Neural progenitor cell (in vitro differentiated cells): ENCODE measurements around the gene ZNF595. TPM values are rescaled to one million over a fixed set of nuclear protein-coding genes. Genes with fewer than 3 reads are reported as not detected.

Experiments
- DNase-seq: peaks from one replicate; pipeline ENCODE4 v3.0.0-alpha.2; 2016; ENCODE audit warnings: low spot score
- H2AFZ ChIP-seq: fragments of 200-600 bp; sonication (generic); replicated peaks from 2 replicates; pipeline ENCODE4 v1.6.1; 2016; ENCODE audit warnings: antibody characterized with exemption
- H3F3A ChIP-seq: fragments of 200-600 bp; sonication (generic); 2 replicates; pipeline ENCODE4 v1.6.1; 2016; ENCODE audit warnings: antibody characterized with exemption, low read depth
- H3K27ac ChIP-seq: fragments of 200-600 bp; sonication (generic); 2 replicates; pipeline ENCODE4 v1.5.1; 2016; ENCODE audit warnings: mild to moderate bottlenecking
- H3K27me3 ChIP-seq: fragments of 200-600 bp; sonication (generic); 2 replicates; pipeline ENCODE4 v1.6.1; 2016; ENCODE audit warnings: mild to moderate bottlenecking, moderate library complexity
- H3K36me3 ChIP-seq: fragments of 200-600 bp; sonication (generic); 2 replicates; pipeline ENCODE4 v1.5.1; 2016
- H3K4me1 ChIP-seq: fragments of 200-600 bp; sonication (generic); 2 replicates; pipeline ENCODE4 v1.6.1; 2016; ENCODE audit warnings: mixed run types
- H3K4me2 ChIP-seq: fragments of 200-600 bp; sonication (generic); 2 replicates; pipeline ENCODE4 v1.6.1; 2016
- H3K4me3 ChIP-seq: fragments of 200-600 bp; sonication (generic); 2 replicates; pipeline ENCODE4 v1.5.1; 2016
- H3K79me2 ChIP-seq: fragments of 200-600 bp; sonication (generic); 2 replicates; pipeline ENCODE4 v1.6.1; 2016; ENCODE audit warnings: low read depth
- H3K9ac ChIP-seq: fragments of 200-600 bp; sonication (generic); 2 replicates; pipeline ENCODE4 v1.6.1; 2016
- H3K9me3 ChIP-seq: fragments of 200-600 bp; sonication (generic); 2 replicates; pipeline ENCODE4 v1.5.1; 2016; ENCODE audit warnings: low read depth
- H4K20me1 ChIP-seq: fragments of 200-600 bp; sonication (generic); 2 replicates; pipeline ENCODE4 v1.6.1; 2016; ENCODE audit warnings: low read depth
- H3K27ac Mint-ChIP-seq: 3 replicates; pipeline ENCODE4 v1.8.0; 2021; ENCODE audit warnings: mixed read lengths
- H3K27me3 Mint-ChIP-seq: 2 replicates; pipeline ENCODE4 v1.8.0; 2022; ENCODE audit warnings: low read depth, mild to moderate bottlenecking, inconsistent platforms, moderate library complexity, mixed read lengths; ENCODE audit not compliant: insufficient read depth
- H3K36me3 Mint-ChIP-seq: 3 replicates; pipeline ENCODE4 v1.8.0; 2021; ENCODE audit warnings: mixed read lengths
- H3K4me1 Mint-ChIP-seq: 3 replicates; pipeline ENCODE4 v1.8.0; 2021; ENCODE audit warnings: mixed read lengths
- H3K4me3 Mint-ChIP-seq: 3 replicates; pipeline ENCODE4 v1.8.0; 2021; ENCODE audit warnings: mild to moderate bottlenecking, moderate library complexity, mixed read lengths
- H3K9me3 Mint-ChIP-seq: 3 replicates; pipeline ENCODE4 v1.8.0; 2020; ENCODE audit warnings: mixed read lengths
- EZH2 ChIP-seq: fragments of 200-600 bp; sonication (generic); IDR thresholded peaks from 2 replicates; pipeline ENCODE4 v1.6.1; 2017; ENCODE audit warnings: antibody characterized with exemption, mild to moderate bottlenecking, moderate library complexity
- EZH2phosphoT487 ChIP-seq: fragments of 200-600 bp; sonication (generic); IDR thresholded peaks from 2 replicates; pipeline ENCODE4 v1.6.1; 2017; ENCODE audit warnings: antibody characterized with exemption
- total RNA-seq: library from RNA; depleted of rRNA; stranded (reverse); fragments of >200 nt; gene quantifications from 2 replicates; pipeline ENCODE4 v1.2.3, GENCODE V29; 2015; ENCODE audit warnings: low replicate concordance
- TF ChIP-seq, protein P1 (sequence below): fragments of 200-600 bp; sonication (generic); IDR thresholded peaks from 2 replicates; pipeline ENCODE4 v1.5.1; 2017; ENCODE audit warnings: antibody characterized with exemption, mild to moderate bottlenecking

ZNF595 gene
- total RNA-seq, 1 donor from 2014 or later, result 36.0 TPM

GRCh38 chr4:124275-125081 is 71.4 kb downstream of the ZNF595 start, which contains the start of gene ZNF718:
TSS of gene ZNF718 (plus strand) at chr4:124501. CDS start at chr4:124671, 170 bp downstream.
- Histone ChIP-seq H3K9me3 (peaks cover 10% of the 10 kb centered on the region), H3K4me2 (peak within 1 kb of the TSS; percentile 93), H3K79me2 (peaks cover 26% of the 10 kb centered on the region), H3K4me1 (no peaks in the 10 kb centered on the region), H3K27ac (peak within 1 kb of the TSS; percentile 84), H3K9ac (peak within 1 kb of the TSS; percentile 91), H3K27me3 (no peaks in the 10 kb centered on the region), H3K4me3 (peak within 1 kb of the TSS; percentile 76), H3F3A (no peaks in the 10 kb centered on the region), H3K36me3 (peaks cover 7% of the 10 kb centered on the region), H2AFZ (peak within 1 kb of the TSS; percentile 82), H4K20me1 (peaks cover 14% of the 10 kb centered on the region)
- Mint-ChIP-seq H3K9me3 (peaks cover 50% of the 10 kb centered on the region), H3K4me3 (peak within 1 kb of the TSS; percentile 99), H3K36me3 (peaks cover 16% of the 10 kb centered on the region), H3K4me1 (peaks cover 10% of the 10 kb centered on the region), H3K27me3 (peaks cover 11% of the 10 kb centered on the region), H3K27ac (peak within 1 kb of the TSS; percentile 99)
- peak; percentile 97 for DNase-seq
- TF ChIP-seq EZH2phosphoT487 (no peak), EZH2 (no peak)
- TF ChIP-seq, protein P1, sequence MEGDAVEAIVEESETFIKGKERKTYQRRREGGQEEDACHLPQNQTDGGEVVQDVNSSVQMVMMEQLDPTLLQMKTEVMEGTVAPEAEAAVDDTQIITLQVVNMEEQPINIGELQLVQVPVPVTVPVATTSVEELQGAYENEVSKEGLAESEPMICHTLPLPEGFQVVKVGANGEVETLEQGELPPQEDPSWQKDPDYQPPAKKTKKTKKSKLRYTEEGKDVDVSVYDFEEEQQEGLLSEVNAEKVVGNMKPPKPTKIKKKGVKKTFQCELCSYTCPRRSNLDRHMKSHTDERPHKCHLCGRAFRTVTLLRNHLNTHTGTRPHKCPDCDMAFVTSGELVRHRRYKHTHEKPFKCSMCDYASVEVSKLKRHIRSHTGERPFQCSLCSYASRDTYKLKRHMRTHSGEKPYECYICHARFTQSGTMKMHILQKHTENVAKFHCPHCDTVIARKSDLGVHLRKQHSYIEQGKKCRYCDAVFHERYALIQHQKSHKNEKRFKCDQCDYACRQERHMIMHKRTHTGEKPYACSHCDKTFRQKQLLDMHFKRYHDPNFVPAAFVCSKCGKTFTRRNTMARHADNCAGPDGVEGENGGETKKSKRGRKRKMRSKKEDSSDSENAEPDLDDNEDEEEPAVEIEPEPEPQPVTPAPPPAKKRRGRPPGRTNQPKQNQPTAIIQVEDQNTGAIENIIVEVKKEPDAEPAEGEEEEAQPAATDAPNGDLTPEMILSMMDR, result no peak

DNA sequence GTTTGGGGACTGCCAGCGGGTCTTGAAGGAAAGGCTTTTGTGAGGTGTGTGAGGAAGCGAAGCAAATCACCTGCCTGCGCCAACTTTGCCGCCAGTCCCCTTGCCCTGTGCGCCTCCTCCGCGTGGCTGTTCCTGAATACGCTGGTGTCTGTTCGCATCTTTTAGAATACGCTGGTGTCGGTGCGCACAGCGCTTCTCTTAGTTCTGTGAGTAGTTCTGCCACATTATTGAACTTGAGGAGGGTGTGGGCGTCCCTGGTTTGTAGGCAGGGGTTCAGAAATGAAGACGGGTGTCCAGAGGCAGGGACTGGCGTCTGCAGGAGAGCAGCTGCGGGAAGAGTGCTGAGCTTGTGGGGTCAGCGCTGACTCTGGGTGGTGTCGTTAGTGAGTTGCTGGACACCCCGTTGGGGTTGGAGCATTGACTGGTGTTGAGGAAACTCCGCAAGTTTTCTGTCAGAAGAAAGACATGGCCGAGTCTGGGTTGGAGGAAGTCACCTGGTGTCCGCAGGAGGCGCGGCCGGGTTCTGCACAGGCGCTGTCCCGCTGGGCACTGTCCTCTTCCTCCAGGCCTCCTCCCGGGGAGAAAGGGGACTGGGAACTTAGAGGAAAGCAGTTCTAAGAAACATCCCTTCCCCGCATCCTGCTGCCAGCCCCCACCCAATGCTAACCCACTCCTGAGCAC is 72.1 kb downstream of the ZNF595 start:
- H3K36me3 Mint-ChIP-seq, result peaks cover 16% of the 10 kb centered on the region
- TF ChIP-seq EZH2phosphoT487, result no peak
- TF ChIP-seq EZH2, result no peak
- TF ChIP-seq, protein P1, result no peak
- peak overlapping the region; percentile 84 for H3K27ac ChIP-seq
- peaks cover 26% of the 10 kb centered on the region for H3K79me2 ChIP-seq
- peaks cover 47% of the 10 kb centered on the region for H3K9me3 Mint-ChIP-seq
- no peaks in the 10 kb centered on the region for H3F3A ChIP-seq
- H3K27me3 Mint-ChIP-seq, result peaks cover 11% of the 10 kb centered on the region
- peak overlapping the region; percentile 93 for H3K4me2 ChIP-seq
- H3K4me1 ChIP-seq, result no peaks in the 10 kb centered on the region
- peak overlapping the region; percentile 76 for H3K4me3 ChIP-seq
- DNase-seq, result peak; percentile 50
- peak overlapping the region; percentile 99 for H3K27ac Mint-ChIP-seq
- H3K4me3 Mint-ChIP-seq, result peak overlapping the region; percentile 99
- peaks cover 10% of the 10 kb centered on the region for H3K9me3 ChIP-seq
- H3K9ac ChIP-seq, result peak overlapping the region; percentile 91
- H4K20me1 ChIP-seq, result peaks cover 14% of the 10 kb centered on the region
- H2AFZ ChIP-seq, result peak overlapping the region; percentile 82
- H3K27me3 ChIP-seq, result no peaks in the 10 kb centered on the region
- H3K4me1 Mint-ChIP-seq, result peaks cover 10% of the 10 kb centered on the region
- H3K36me3 ChIP-seq, result peaks cover 7% of the 10 kb centered on the region

- Mint-ChIP-seq H3K36me3 (peaks cover 16% of the 10 kb centered on the region), H3K4me1 (peaks cover 10% of the 10 kb centered on the region), H3K9me3 (peaks cover 42% of the 10 kb centered on the region), H3K4me3 (peak overlapping the region; percentile 99), H3K27me3 (peaks cover 11% of the 10 kb centered on the region), H3K27ac (peak overlapping the region; percentile 50)
- Histone ChIP-seq H3K36me3 (peaks cover 7% of the 10 kb centered on the region), H3F3A (no peaks in the 10 kb centered on the region), H3K4me3 (peak overlapping the region; percentile 76), H3K27ac (no peak overlapping the region), H3K27me3 (no peaks in the 10 kb centered on the region), H3K4me1 (no peaks in the 10 kb centered on the region), H3K79me2 (peaks cover 26% of the 10 kb centered on the region), H3K4me2 (peak overlapping the region; percentile 93), H3K9ac (peak overlapping the region; percentile 91), H2AFZ (no peak overlapping the region), H3K9me3 (peaks cover 10% of the 10 kb centered on the region), H4K20me1 (peaks cover 14% of the 10 kb centered on the region)
- no peak for TF ChIP-seq EZH2phosphoT487
- TF ChIP-seq, protein P1, result no peak
- TF ChIP-seq EZH2, result no peak
- DNase-seq, result peak; percentile 1
Observed at GRCh38 chr4:125833-126232, 72.7 kb downstream of the ZNF595 start.
